Choroid plexus epithelial cell (primary cell): ENCODE results near the gene TGFB1I1.

Experiments used
- DNase-seq: peaks from one replicate; pipeline ENCODE4 v3.0.0-alpha.2; 2010; ENCODE audit warnings: low read depth
- H3K4me3 ChIP-seq: 2 replicates; pipeline ENCODE4 v1.5.1; 2011; ENCODE audit warnings: low read depth, mild to moderate bottlenecking, control low read depth, low read length, moderate library complexity
- TF ChIP-seq, protein P1 (sequence below): conservative IDR thresholded peaks from 2 replicates; pipeline ENCODE4 v1.5.1; 2011; ENCODE audit warnings: low read depth, mild to moderate bottlenecking, control low read depth, inconsistent platforms, low read length, moderate library complexity

The TGFB1I1 gene

DNA sequence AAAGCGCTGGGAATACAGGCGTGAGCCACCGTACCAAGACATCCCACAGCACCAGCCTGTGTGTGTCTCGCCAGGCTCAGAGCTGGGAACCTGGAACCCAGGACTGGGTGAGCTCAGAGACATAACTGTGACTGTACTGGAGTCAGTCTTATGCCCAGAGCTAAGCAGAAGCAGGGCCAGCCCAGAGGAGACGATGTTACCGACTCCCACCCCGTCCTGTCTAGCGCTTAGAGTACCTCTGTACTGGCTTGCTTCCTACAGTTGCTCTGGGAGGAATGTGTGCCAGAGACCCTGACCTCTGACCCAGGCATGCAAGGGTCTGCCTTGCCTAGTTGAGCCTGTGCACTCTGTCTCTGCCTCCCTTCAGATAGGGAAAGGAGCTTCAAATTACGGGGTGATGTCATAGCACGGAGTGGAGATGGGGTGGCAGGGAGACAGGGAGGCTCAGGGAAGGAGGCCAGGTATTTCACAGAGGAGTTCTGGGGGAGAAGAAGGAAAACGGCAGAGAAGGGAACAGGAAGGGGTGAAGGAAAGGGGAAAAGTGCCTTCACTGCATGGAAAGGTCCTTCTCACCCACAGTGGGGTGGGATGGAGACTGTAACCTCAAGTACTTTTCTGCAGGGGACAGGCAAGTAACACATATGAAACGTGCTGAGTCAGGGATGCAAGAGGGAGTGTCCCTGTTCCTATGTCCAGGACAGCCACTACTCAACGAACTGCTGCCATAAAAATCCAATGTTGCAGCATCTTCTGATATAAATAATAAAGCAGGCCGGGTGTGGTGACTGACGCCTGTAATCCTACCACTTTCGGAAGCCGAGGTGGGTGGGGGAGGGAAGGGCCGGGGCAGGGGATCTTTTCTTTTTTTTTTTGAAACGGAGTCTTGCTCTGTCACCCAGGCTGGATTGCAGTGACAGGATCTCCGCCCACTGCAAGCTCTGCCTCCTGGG lies 18.4 kb upstream of the TGFB1I1 start:
- peak; percentile 39 for DNase-seq
- no peak overlapping the region for H3K4me3 ChIP-seq
- TF ChIP-seq, protein P1, sequence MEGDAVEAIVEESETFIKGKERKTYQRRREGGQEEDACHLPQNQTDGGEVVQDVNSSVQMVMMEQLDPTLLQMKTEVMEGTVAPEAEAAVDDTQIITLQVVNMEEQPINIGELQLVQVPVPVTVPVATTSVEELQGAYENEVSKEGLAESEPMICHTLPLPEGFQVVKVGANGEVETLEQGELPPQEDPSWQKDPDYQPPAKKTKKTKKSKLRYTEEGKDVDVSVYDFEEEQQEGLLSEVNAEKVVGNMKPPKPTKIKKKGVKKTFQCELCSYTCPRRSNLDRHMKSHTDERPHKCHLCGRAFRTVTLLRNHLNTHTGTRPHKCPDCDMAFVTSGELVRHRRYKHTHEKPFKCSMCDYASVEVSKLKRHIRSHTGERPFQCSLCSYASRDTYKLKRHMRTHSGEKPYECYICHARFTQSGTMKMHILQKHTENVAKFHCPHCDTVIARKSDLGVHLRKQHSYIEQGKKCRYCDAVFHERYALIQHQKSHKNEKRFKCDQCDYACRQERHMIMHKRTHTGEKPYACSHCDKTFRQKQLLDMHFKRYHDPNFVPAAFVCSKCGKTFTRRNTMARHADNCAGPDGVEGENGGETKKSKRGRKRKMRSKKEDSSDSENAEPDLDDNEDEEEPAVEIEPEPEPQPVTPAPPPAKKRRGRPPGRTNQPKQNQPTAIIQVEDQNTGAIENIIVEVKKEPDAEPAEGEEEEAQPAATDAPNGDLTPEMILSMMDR = no peak

DNA sequence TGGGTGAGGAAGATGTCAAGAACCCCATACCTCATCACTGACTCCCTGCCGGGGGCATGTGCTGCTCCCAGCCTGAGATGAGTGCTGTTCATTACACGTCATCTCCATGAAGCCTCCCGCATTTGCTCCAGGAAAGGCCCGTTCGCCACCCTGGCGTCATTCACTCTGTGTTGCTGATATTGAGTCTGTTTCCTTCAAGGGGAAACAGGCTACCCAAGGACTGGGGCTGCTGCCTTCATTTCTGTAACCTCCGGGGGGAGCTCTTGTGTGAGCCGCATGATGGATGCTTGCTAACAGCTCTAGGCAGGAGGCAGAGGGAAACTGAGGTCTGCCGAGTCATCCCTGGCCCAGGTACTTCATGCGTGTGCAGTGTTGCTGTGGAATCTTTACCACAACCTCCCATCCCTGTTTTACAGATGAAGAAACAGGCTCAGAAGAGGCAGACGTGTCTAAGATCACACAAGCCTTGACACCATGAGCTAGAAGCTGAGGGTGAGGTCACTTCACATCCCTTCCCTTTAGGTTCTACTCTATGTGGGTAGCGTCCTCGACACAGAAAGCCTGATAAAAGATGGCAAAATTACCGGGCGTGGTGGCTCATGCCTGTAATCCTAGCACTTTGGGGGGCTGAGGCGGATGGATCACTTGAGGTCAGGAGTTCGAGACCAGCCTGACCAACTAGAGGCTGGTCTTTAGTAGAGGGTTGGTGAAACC lies 16.2 kb upstream of the TGFB1I1 start:
- peak; percentile 45 for DNase-seq
- TF ChIP-seq, protein P1 = peak; percentile 59
- no peak overlapping the region for H3K4me3 ChIP-seq

DNA sequence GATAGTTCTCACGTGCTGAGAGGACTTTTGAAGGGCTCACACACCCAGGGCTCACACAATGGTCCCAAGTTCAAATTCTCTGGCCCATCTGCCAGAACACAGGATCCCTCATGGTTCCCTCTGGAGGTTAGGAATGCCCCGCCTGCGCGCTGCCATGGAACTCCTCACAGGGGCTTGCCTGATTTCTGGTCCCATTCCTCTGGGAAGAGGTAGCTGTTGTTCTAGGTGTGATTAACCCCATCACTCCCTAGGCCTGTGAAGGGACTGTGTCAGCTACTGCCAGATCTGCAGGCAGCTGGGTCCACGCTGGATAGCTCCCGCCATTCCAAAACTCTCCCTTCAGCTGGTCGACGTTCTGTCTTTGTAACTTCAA lies 15.0 kb upstream of the TGFB1I1 start:
- TF ChIP-seq, protein P1 = no peak
- no peak for DNase-seq
- H3K4me3 ChIP-seq = no peak overlapping the region

DNA sequence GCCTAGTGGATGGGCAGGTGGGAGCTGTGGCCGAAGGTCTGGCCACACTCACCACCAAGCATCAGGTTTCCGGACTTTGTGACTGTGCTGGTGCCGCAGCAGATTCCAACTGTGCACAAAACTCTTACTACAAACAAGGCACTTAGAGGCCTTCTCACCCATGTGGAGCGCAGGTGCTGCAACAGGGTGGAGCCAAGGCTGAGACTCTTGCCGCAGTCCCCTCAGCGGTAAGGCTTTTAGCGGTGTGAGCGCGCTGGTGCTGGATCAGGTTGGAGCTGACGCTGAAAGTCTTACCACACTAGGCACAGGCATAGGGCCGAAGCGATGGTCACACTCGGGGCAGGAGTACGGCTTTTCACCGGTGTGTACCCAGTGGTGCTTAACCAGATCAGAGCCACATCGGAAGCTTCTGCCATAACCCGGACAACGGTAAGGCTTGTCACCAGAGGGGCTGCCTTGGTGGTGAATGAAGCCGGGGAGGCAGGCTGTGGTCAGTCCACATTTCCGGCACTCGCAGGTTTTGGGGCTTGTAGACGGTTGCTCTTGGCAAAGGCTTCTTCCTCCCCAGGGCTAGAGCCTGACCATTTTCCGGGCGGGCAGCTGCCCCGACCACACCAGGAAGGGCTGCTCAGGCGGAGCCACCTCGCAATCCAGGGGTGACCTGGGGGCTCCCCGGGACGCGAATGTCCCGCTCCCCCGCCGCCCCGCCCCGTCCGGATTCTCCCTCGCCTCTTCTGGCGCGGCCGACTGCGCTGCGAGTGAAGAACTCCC lies 13.7 kb upstream of the TGFB1I1 start:
- peak; percentile 67 for DNase-seq
- TF ChIP-seq, protein P1 = peak; percentile 48
- peak overlapping the region; percentile 89 for H3K4me3 ChIP-seq

DNA sequence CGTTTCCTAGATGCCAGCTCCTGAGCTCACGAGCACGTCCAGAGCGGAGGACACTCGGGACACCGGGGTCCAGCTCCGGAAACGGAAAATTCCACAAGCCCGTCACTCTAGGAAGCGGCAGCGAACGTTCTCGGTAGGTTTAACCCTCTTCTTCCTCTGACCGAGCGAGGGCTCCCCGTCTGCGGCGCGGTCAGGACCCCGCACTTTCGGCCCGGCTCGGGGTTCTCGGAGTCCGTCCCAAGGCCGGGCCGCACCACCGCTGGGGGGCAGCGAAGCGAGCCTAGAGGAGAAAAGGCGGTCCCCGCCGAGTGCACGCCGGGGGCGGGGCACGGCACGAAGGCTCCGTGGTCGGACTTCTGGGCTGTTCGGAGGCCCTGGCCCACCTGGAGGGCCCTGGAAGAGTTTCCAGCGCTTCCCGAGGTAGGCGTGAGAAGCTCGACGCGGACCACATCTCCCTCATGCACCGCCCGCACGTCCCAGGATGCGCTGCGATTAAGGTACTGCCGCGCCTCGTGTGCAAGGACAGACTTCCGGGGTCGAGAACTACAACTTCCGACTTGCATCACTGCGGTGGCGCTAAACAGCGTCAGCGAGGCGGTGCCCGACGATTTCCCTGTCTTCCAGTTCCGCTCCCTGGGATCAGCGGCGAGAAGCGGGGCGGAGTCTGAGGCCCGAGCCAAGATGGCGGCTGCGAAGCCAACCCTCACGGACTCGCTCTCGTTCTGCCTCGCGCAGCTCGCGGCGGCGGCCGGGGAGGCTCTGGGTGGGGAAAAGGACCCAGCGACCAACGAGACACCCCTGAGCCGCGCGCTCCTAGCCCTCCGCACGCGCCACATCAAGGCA lies 12.9 kb upstream of the TGFB1I1 start, which contains the start of gene ARMC5:
Gene ARMC5 (plus strand): TSS at position 658 of the 843 bp plus-strand sequence. CDS start 24 bp downstream, at position 682.
- TF ChIP-seq, protein P1 = peak; percentile 59
- H3K4me3 ChIP-seq = peak within 1 kb of the TSS; percentile 89
- DNase-seq = peak; percentile 99
